Activated B cell treated with CpG ODN at 0.5 μM for 24 hours (primary cell): ENCODE results near the gene FBXO46. TPM values are rescaled to one million over a fixed set of nuclear protein-coding genes. Genes with fewer than 3 reads are reported as not detected.
A peak's percentile ranks its signal among the peaks of the same experiment; 100 is the strongest.

Source experiments
- ATAC-seq: fragments of 200-7000 bp; cut with Tn5 transposase; one replicate; pipeline ENCODE4 v1.10.0; 2021; ENCODE audit warnings: low read depth, mild to moderate bottlenecking, moderate library complexity
- CTCF ChIA-PET: fragments of 350-600 bp; sonication (Branson Sonifier 250); formaldehyde crosslinking; loops from one replicate; lab custom pipeline; 2021; ENCODE audit warnings: antibody characterized with exemption; lab: Charles Lee
- POLR2A ChIA-PET: fragments of 350-600 bp; sonication (Branson Sonifier 250); formaldehyde crosslinking; loops from one replicate; lab custom pipeline; 2021; ENCODE audit warnings: antibody characterized with exemption; lab: Charles Lee
- DNase-seq: peaks from one replicate; pipeline ENCODE4 v3.0.0; 2022
- H3K27ac Mint-ChIP-seq: one replicate; pipeline ENCODE4 v1.8.0; 2020; ENCODE audit warnings: mixed read lengths
- H3K27me3 Mint-ChIP-seq: one replicate; pipeline ENCODE4 v1.8.0; 2021; ENCODE audit warnings: mixed read lengths
- H3K36me3 Mint-ChIP-seq: one replicate; pipeline ENCODE4 v1.8.0; 2021; ENCODE audit warnings: low read depth, mixed read lengths
- H3K4me1 Mint-ChIP-seq: one replicate; pipeline ENCODE4 v1.8.0; 2021; ENCODE audit warnings: mixed read lengths
- H3K4me3 Mint-ChIP-seq: one replicate; pipeline ENCODE4 v1.8.0; 2020; ENCODE audit warnings: mild to moderate bottlenecking, mixed read lengths
- H3K9me3 Mint-ChIP-seq: one replicate; pipeline ENCODE4 v1.8.0; 2020; ENCODE audit warnings: mixed read lengths
- intact Hi-C: fragments of 100-400 bp; cut with micrococcal nuclease; formaldehyde crosslinking; loops from one replicate; pipeline ENCODE4 v1.15.1; 2024
- total RNA-seq: library from RNA; stranded (reverse); gene quantifications from 2 replicates; pipeline ENCODE4 v1.2.3, GENCODE V29; 2022
- TF ChIP-seq, protein P1 (sequence below): fragments of 200-600 bp; IDR thresholded peaks from one replicate; pipeline ENCODE4 v1.8.0; 2022; ENCODE audit warnings: antibody characterized with exemption, mild to moderate bottlenecking

Gene FBXO46
- total RNA-seq, 1 donor from 2014 or later, result 44.0 TPM

- peaks cover 35% of the 10 kb centered on the region for H3K27me3 Mint-ChIP-seq
- H3K27ac Mint-ChIP-seq, result peak overlapping the region; percentile 31
- no peaks in the 10 kb centered on the region for H3K36me3 Mint-ChIP-seq
- peak overlapping the region; percentile 72 for H3K4me3 Mint-ChIP-seq
- ChIA-PET POLR2A (interaction anchor here (1.3 to 3.6 kb wide), 4 partner anchors 22 to 49 kb away, joined by 3 to 11 read pairs (median 7); partner anchors contain the start of genes QPCTL and SNRPD2), CTCF (interaction anchor here (1.0 kb wide), 2 partner anchors 9 to 26 kb away, joined by 5 read pairs; no protein-coding TSS in a partner anchor)
- intact Hi-C loops, result no loop called here
- no peak for ATAC-seq
- no peaks in the 10 kb centered on the region for H3K9me3 Mint-ChIP-seq
- DNase-seq, result no peak
- TF ChIP-seq, protein P1, sequence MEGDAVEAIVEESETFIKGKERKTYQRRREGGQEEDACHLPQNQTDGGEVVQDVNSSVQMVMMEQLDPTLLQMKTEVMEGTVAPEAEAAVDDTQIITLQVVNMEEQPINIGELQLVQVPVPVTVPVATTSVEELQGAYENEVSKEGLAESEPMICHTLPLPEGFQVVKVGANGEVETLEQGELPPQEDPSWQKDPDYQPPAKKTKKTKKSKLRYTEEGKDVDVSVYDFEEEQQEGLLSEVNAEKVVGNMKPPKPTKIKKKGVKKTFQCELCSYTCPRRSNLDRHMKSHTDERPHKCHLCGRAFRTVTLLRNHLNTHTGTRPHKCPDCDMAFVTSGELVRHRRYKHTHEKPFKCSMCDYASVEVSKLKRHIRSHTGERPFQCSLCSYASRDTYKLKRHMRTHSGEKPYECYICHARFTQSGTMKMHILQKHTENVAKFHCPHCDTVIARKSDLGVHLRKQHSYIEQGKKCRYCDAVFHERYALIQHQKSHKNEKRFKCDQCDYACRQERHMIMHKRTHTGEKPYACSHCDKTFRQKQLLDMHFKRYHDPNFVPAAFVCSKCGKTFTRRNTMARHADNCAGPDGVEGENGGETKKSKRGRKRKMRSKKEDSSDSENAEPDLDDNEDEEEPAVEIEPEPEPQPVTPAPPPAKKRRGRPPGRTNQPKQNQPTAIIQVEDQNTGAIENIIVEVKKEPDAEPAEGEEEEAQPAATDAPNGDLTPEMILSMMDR, result no peak
- H3K4me1 Mint-ChIP-seq, result peaks cover 32% of the 10 kb centered on the region
Measured at GRCh38 chr19:45668342-45668871, 62.3 kb downstream of the FBXO46 start.

DNA sequence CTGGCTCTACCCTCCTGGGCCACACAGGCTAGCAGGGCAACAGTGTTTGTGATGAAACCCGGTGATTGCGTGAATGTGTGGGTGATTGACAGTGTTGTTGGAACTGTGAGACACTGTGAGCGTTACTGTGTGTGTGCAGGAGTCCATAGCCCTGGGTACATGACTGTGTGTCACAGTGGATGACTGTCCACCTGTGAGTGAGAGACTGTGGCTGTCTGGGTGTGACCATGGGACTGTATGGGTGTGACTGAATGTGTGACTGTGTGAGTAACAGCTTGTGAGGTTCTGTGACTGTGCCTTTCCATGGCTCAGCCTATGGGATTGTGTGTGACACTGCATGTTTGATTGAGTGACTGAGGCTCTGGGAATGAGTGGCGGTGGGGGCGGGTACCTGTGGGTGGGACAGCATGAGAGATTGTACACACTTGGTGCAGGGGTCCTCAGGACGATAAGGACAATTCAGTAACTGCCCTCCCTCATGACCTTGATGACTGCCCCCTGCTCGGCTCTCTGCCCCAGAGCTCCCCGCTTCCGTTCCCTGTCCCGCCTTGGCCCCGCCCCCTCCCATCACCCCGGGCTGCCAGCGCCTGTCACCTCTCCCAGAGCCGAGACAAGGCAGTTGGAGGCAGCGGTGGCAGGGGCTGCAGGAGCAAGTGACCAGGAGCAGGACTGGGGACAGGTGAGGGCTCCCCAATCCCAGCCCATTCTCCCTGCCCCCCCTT, 62.9 kb downstream of the FBXO46 start, which contains the start of gene GIPR:
GIPR (plus strand) TSS at position 602 of the 722 bp plus-strand sequence. CDS start 1,300 bp downstream, outside the sequence.
- POLR2A ChIA-PET, result interaction anchor here (0.6 to 3.6 kb wide), 7 partner anchors 22 to 1868 kb away, joined by 3 to 11 read pairs (median 5); partner anchors contain the start of genes QPCTL and SNRPD2
- DNase-seq (no peak), ATAC-seq (peak; percentile 33)
- no peaks in the 10 kb centered on the region for H3K36me3 Mint-ChIP-seq
- CTCF ChIA-PET, result no interaction called here
- peak within 1 kb of the TSS; percentile 31 for H3K27ac Mint-ChIP-seq
- TF ChIP-seq, protein P1, result no peak
- H3K9me3 Mint-ChIP-seq, result no peaks in the 10 kb centered on the region
- H3K4me1 Mint-ChIP-seq, result peaks cover 32% of the 10 kb centered on the region
- intact Hi-C loops, result no loop called here
- peaks cover 35% of the 10 kb centered on the region for H3K27me3 Mint-ChIP-seq
- H3K4me3 Mint-ChIP-seq, result peak within 1 kb of the TSS; percentile 72

DNA sequence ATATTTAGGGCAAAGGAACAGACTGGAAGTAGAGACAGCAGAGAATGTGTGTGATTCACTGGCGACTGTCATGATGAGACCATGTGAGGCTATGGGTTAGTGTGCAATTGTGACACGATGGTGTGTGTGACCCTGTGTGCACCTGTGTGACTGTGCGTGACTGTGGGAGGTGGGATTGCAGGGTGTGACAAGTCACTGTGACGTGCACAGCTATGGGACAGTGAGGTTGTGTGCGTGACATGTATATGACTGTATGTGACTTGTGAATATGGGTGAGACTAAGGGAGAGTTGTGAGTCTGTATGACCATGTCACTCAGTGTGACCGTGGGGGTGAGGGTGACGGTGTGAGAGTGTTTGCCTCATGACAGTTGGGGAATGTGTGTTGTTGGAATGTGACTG, 66.1 kb downstream of the FBXO46 start:
- H3K36me3 Mint-ChIP-seq, result no peaks in the 10 kb centered on the region
- CTCF ChIA-PET, result interaction anchor here (0.7 kb wide), 1 partner anchor 63 kb away, joined by 3 read pairs; no protein-coding TSS in a partner anchor
- H3K4me3 Mint-ChIP-seq, result no peak overlapping the region
- POLR2A ChIA-PET, result no interaction called here
- TF ChIP-seq, protein P1, result no peak
- H3K27me3 Mint-ChIP-seq, result peaks cover 26% of the 10 kb centered on the region
- DNase-seq, result no peak
- H3K9me3 Mint-ChIP-seq, result no peaks in the 10 kb centered on the region
- H3K4me1 Mint-ChIP-seq, result peaks cover 22% of the 10 kb centered on the region
- intact Hi-C loops, result no loop called here
- no peak overlapping the region for H3K27ac Mint-ChIP-seq
- no peak for ATAC-seq

DNA sequence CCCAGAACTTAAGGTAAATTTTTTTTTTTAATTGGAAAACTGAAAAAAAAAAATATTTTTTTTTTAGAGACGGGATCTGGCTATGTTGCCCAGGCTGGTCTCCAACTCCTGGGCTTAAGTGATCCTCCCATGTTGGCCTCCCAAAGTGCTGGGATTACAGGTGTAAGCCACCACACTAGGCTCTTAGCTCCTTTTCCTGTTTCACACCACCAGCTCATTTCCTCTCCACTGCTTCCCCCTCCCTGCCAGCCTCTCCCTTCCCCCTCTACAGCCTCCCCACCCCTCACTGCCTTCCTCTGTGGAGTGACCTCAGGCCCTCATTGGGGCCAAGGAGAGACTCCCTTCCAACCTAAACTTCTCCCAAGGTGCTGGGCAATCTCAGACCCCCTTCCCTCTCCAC, 66.9 kb downstream of the FBXO46 start:
- Mint-ChIP-seq H3K4me1 (peaks cover 14% of the 10 kb centered on the region), H3K36me3 (no peaks in the 10 kb centered on the region), H3K9me3 (no peaks in the 10 kb centered on the region), H3K4me3 (no peak overlapping the region), H3K27me3 (peaks cover 31% of the 10 kb centered on the region), H3K27ac (no peak overlapping the region)
- TF ChIP-seq, protein P1, result no peak
- ATAC-seq, result no peak
- CTCF ChIA-PET, result no interaction called here
- DNase-seq, result no peak
- POLR2A ChIA-PET, result interaction anchor here (1.0 kb wide), 1 partner anchor 13 kb away, joined by 4 read pairs; no protein-coding TSS in a partner anchor
- intact Hi-C loops, result no loop called here

DNA sequence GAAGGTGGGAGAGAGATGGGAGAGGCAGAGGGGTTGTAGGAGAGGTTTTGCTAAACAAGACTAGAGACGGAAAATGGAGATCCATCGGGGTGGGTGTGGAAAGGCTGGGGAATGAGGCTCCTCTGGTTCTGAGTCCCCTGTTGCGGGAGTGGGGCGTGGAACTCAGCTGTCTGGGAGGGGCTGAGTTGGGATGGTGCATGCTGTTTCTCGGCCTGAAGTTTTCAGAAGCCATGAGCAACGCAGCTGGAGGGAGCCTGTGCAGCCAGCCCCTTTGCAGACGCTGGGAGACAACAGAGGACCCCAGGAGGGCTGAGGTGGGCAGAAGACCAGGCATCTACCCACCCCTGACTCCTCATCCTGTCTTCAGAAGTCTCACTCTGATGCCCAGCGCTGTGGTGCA, 70.1 kb downstream of the FBXO46 start:
- ChIA-PET CTCF (no interaction called here), POLR2A (no interaction called here)
- Mint-ChIP-seq H3K4me3 (no peak overlapping the region), H3K9me3 (no peaks in the 10 kb centered on the region), H3K4me1 (no peaks in the 10 kb centered on the region), H3K27me3 (peaks cover 20% of the 10 kb centered on the region), H3K36me3 (no peaks in the 10 kb centered on the region), H3K27ac (no peak overlapping the region)
- DNase-seq (no peak), ATAC-seq (no peak)
- TF ChIP-seq, protein P1, result no peak
- intact Hi-C loops, result no loop called here
